GM12892 (cell line): ENCODE measurements around the gene RAB44.

ENCODE experiments used
- POLR2A ChIP-seq: IDR thresholded peaks from 2 replicates; pipeline ENCODE4 v1.6.1; 2011; ENCODE audit warnings: low read depth, low read length, control low read depth
- POLR2AphosphoS5 ChIP-seq: IDR thresholded peaks from 2 replicates; pipeline ENCODE4 v1.6.1; 2011; ENCODE audit warnings: low read depth, low read length, control low read depth

- TF ChIP-seq POLR2A (no peak), POLR2AphosphoS5 (no peak)
These were observed 17.8 kb downstream of the RAB44 start for GRCh38 chr6:36715469-36715868.
